LNCaP clone FGC (cell line): ENCODE results near the gene RFX6.

Source experiments
- DNase-seq: peaks from one replicate; pipeline ENCODE4 v3.0.0-alpha.2; 2011; ENCODE audit warnings: low read depth
- H3K4me3 ChIP-seq: 2 replicates; pipeline ENCODE4 v1.5.1; 2011; ENCODE audit warnings: mild to moderate bottlenecking, low read depth, low read length, control low read depth
- CTCF ChIP-seq: IDR thresholded peaks from 2 replicates; pipeline ENCODE4 v1.5.1; 2012; ENCODE audit warnings: mild to moderate bottlenecking; ENCODE audit not compliant: control insufficient read depth, insufficient read depth; ENCODE audit errors: extremely low read depth

The RFX6 gene

GRCh38 chr6:116979560-116979959 lies 102.5 kb downstream of the RFX6 start:
- DNase-seq, result no peak
- H3K4me3 ChIP-seq, result no peak overlapping the region
- no peak for TF ChIP-seq CTCF
